EL (cell line): ENCODE measurements around the gene MRPL44.

Experiments used
- DNase-seq: peaks from one replicate; pipeline ENCODE4 v3.0.0-alpha.2; 2016

The MRPL44 gene

GRCh38 chr2:223936862-223937326 lies 20.4 kb upstream of the MRPL44 start:
- peak; percentile 27 for DNase-seq

DNA sequence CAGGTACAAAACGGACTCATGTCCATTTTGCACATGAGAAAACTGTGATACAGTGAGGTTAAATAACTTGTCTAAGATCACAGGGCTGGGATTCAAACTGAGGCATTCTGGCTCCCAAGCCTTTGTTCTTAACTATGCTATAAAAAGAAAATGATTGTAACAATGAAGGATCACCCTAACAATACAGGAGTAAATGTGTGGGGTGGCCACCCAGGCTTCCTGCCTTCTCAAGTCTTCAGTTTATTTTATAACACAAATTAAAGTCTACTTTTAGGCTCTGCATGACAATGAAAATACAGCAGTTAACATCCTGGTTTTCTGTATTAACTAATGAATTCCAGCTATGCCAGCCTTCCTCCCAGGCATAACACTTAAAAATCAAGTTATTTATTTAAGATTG lies 19.7 kb upstream of the MRPL44 start:
- DNase-seq, result no peak

GRCh38 chr2:223939438-223939837 lies 17.8 kb upstream of the MRPL44 start:
- DNase-seq, result peak; percentile 42

DNA sequence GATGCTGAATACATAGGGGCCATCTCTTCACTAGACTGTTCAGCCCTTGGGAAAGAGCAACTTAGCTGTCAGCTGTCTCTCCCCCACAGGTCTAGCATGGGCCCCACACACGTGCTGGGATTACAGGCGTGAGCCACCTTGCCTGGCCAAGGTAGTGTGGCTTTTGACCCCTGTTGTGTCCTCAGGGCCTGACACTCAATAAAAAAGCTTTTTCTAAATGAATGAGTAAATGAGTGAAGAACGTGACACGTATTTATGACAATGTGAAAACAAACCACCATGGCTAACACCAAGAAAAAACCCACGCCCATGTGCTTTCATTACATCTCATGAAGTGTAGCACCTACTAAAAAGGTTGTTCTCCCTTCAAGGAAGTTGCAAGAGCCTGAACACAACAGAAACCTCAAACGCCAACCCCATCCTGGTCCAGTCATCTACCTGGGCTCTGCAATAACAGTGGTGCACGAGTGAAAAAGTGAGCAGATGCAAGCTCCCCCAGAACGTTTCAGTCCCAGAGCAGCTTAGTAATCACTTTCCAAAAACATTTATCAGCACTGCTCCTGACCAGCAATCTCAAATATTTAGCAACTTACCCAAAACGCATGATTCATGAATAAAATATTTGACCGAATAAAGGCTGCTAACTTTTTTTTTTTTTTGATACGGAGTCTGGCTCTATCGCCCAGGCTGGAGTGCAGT lies 15.5 kb upstream of the MRPL44 start:
- peak; percentile 90 for DNase-seq

GRCh38 chr2:223943135-223943534 lies 14.1 kb upstream of the MRPL44 start:
- no peak for DNase-seq

- DNase-seq, result peak; percentile 77
Measured at GRCh38 chr2:223943561-223944008, 13.7 kb upstream of the MRPL44 start.

DNA sequence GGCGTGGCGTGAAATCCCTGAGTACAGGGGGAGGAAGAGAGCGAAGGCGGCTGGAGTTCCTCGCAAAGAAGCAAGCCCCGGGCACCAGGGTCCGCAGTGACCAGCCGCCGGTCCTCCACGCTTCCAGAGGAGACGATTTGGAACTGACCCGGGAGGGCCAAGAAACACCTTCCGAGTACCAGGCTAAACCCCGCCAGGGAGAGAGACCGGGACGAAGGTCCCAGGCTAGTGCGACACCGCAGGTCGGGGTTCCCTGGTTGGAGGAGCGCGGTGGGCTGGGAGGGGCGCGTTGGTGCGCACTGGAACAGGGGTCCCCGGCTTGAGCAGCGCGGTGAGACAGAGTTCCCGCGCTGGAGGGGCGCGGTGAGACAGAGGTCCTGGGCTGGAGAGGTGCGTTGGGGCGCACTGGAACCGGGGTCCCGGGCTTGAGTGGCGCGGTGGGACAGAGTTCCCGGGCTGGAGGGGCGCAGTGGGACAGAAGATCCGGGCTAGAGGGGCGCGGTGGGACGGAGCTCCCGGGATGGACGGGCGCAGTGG lies 13.0 kb upstream of the MRPL44 start:
- DNase-seq, result peak; percentile 48

GRCh38 chr2:223944703-223945531 lies 12.3 kb upstream of the MRPL44 start, which contains the start of gene WDFY1:
Gene WDFY1 (minus strand): TSS chr2:223945335. CDS start chr2:223945284, 51 bp downstream.
- peak; percentile 86 for DNase-seq

- no peak for DNase-seq
Measured at GRCh38 chr2:223945755-223946154, 11.5 kb upstream of the MRPL44 start.

DNA sequence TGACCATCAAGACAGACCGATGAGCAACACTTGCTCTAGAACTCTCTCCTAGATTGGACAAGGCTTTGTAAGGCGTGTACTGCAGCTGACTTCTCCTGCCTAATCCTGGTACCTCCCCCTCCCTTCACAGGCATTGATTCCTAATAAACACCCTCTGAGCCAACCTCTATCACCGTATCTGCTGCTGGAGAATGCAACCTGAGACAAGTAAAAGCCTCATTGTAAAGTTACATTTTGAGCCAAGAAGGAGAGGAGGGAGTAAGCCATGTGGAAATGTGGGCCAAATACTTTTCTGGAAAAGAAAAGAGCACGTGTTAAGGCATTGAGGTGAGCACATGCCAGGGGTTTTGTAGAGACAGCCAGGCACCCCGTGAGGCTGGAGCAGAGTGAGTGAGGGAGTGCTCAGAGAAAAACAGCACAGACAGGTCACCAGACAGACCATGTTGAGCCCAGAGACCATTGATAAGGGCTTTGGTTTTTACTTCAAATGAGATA lies 9.5 kb upstream of the MRPL44 start:
- DNase-seq, result no peak

DNA sequence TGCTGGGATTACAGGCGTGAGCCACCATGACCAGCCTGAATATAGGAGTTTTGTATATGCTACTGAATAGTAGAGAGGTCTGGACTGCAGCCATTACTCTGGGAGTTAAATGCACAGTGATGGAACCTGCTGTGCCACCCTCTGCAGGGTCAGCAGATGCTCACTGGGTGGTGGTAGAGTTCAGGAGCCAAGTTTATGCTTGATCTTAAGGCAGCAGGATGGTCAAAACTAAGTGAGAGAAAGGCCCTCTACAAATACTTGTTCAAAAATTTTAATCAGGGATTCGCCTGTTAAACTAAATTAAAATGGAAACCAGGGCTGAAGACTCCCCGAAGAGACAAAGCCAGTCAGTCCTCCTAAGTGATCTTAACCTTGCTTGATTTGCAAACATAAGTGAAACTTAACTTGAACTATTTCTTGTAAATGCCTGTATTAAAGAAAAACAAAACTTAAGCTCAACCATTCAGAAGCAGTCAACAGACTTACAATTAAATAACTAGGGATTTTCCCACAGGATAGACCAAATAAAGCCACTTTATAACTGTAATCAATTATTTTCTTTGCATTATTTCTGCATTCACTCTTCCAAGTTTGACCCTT lies 7.9 kb upstream of the MRPL44 start:
- no peak for DNase-seq

GRCh38 chr2:223950448-223951347 lies 6.6 kb upstream of the MRPL44 start:
- no peak for DNase-seq

DNA sequence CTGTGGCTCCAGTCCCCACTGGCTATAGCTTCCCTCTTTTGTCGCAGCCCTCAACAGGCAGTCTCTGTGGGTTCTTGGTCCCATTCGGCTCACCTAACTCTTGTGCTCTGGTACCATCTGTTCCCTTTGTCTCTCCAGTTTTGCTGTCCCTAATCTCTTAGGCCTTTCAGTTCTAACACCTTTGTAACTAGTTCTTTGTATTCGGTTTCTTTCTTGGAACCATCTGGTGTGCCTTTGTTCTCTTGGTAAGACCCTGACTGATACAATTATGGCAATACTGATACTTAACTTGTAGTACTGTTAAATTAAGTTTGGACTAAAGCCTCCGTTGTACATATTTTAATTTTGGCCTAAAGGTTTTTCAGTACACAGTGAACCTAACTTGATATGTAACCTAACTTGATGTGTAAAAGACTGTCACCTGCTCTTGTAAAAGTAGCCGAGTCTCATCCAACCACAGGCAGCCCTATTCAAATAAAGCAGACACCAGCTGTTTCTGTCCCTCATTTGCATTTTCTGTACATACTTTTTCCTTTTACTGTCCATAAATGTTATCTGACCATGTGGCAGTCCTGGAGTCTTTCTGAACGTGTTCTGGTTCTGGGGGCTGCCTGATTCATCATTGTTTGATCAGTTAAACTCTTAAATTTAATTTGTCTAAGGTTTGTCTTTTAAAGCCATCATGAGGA lies 4.8 kb upstream of the MRPL44 start:
- DNase-seq, result no peak

- DNase-seq, result peak; percentile 64
Measured at GRCh38 chr2:223954401-223954800, 2.9 kb upstream of the MRPL44 start.

DNA sequence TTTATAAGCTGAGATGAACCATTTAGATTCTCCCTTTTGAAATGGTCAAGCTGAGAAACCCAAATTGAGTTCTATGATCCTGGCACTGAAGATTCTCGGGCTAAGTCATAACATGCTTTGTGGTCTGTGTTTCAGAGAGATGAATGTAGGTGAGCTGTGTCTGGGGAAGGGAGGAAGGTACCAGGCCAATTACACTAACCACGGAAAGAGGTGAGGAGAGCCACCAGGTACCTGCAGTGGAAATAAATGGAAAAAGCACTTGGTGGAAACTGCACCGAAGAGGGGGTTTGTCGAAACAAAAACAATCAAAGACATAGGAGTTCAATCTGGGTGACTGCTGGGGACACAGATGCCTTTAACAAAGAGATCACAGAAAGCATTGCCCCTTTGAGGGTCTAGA lies 963 bp upstream of the MRPL44 start:
- DNase-seq, result no peak

- DNase-seq, result no peak
Measured at GRCh38 chr2:223959688-223960087, 2.4 kb downstream of the MRPL44 start.

- peak; percentile 62 for DNase-seq
Measured at GRCh38 chr2:223967981-223968380, 10.7 kb downstream of the MRPL44 start.

- no peak for DNase-seq
Measured at GRCh38 chr2:223969315-223969714, 12.1 kb downstream of the MRPL44 start.

DNA sequence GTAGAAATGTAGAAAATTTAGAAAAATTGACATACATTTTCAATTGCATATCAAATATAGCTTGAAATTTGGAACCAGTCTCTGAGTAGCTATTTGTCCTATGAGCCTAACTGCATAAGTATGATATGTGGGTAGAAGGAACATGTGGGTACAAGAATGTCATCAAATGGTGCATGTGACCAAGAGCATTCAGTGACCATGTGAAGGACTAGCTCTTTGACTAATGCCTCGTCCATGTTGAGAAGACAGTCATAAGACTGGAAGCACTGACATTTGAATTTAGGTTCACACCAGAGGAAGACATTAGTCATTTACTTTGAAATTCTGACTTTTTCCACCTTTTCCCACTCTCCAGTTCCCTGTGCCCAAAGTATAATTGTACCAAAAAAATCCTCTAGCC lies 12.6 kb downstream of the MRPL44 start:
- DNase-seq, result no peak

DNA sequence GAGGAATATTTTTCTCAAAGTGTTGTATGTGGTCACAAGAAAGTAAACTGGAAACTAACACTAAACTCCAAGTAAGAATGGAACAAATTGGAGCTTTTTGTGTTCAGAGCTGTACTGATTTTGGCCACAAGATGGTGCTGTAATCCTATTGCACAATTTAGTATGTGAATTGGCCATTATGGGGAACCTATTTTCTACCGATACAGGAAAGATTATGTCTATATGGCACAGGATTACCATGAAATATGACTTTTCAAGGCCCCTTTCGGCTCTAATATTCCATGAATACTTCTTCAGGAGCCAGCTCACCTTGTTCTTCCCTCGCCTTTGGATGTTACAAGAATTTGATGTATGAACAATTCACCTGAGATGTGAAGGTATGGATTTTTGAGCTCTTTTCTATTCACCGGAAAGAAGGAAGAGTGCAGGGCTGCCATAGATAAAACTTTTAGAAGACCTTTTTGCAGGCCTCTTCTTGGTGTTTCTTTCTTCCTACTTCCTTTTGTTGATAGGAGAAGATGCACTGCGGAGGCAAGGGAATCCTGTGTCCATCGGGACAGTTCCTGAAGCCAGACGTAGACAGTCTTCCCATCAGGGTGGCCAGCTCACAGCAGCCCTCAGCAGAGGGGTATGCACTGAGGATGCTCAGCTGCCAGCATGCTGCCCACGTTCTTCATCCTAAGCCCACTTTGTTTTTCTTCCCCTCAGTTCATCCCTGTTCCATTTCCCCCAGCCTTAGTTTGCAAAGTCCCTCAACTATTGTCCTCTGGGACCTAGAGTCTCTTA lies 13.3 kb downstream of the MRPL44 start:
- peak; percentile 63 for DNase-seq

DNA sequence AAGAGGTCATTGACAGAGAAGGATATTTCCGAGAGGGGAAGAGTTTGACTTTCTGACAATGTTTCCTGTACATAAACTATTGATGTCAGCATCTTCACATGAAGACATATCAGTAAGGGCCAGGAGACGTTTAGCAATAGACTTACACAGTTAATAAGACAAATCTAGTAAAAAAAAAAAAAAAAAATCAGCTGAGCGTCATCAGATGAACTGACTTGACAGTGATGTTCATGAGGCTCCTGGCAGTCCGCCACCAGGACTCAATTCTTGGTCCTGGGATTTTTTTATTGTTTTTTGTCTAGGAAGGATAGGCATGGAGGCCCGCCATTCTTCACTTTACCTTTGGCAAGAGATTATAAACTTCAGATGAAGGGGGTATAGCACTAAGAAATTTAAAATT lies 14.5 kb downstream of the MRPL44 start:
- DNase-seq, result no peak
